Glomerular visceral epithelial cell (primary cell): ENCODE data around the gene USP33.
"Not testable (repeated sequence)": the region's sequence is repeated elsewhere in the genome, so short reads cannot be mapped to it uniquely, and the experiment has no call there.

Experiments
- DNase-seq: peaks from one replicate; pipeline ENCODE4 v3.0.0-alpha.2; 2016; ENCODE audit errors: extremely low spot score

The USP33 gene

GRCh38 chr1:77759071-77760028 lies at the start of gene USP33:
Gene USP33, minus strand, starts transcription at chr1:77759852. Its CDS starts 18,155 bp downstream, at chr1:77741697.
- DNase-seq, result peak; percentile 90

- DNase-seq, result no peak
These were observed 43.7 kb upstream of the USP33 start for GRCh38 chr1:77803371-77803770.

DNA sequence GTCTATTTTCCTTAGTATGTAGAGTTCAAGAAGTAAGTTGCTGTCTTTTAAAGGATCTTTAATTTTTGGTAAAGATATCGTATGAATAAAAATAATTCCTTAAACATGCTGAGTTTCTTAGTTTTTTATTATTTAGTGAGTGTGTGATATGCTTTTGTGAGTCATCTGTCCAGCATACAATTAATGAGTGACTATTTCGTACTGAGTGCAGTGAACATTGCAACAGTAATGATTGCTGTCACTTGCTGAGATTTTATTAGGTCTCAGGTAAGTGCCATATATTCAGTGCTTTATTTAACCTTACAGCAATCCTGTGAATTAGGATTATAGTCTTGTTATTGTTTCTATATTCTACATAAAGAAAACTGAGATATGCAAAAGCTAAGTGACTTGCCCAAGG lies 42.4 kb upstream of the USP33 start:
- DNase-seq, result no peak

GRCh38 chr1:77797991-77798390 lies 38.3 kb upstream of the USP33 start:
- DNase-seq, result no peak

DNA sequence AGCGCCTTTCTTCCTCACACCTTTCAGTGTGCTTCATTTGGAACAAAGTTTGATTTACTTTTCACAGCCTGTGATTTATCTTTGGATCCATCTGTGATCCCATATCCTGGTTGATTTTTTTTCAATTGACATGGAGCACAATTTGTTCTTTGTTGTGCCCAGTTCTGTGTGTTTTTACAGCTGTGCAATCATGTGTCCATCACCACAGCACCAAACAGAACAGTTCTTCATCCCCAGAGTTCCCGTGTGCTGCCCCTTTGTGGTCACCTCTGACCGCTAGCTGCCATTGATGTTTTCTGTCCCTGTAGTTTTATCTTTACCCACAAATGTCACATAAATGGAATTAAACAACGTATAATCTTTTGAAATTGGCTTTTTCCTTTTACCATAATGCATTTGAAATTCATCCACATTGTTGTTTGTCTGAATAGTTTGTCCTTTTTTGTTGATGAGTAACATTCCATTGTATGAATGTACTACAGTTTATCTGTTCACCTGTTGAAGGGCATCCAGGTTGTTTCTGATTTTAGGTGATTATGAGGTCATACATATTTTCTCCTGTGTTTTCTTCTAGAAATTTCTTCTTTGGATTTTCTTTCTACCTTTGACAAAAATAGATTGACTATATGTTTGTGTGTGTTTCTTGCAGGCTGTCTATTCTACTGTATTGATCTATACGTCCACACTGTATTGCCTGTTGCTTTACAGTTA lies 37.2 kb upstream of the USP33 start:
- DNase-seq, result no peak

DNA sequence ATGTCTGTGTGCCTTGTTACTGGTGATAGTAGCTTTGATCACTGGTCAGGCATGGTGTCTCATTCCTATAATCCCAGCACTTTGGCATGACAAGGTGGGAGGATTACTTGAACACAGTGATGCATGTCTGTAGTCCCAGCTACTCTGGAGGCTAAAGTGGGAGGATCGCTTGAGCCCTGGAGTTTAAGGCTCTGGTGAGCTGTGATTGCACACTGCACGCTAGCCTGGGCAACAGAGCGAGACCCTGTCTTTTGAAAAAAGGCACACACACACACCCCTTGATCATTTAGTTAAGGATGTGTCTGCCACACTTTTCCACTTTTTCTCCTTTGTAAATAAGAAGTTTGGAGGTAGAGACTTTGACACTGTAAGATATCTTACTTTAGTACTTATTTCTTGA lies 34.9 kb upstream of the USP33 start:
- no peak for DNase-seq

GRCh38 chr1:77786093-77786741 lies 26.6 kb upstream of the USP33 start:
- not testable (repeated sequence) for DNase-seq

- no peak for DNase-seq
These were observed 23.5 kb upstream of the USP33 start for GRCh38 chr1:77783141-77783540.

DNA sequence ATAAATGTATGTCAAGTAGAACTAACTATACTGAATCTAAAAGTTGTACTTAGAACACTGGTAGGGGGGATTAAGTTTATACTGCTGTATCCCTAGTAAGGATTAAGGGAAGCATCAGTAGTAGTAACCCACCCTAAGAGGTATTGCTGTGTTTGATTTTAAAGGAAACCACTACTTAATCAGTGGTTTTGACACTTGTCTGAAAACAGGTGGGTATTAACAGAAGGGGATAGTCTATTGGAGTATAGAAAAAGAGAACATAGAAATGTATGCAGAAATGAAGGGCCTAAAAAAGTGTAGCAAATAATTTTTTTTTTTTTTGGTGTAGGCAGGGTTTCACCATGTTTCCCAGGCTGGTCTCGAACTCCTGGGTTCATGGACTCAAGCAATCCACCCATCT lies 22.0 kb upstream of the USP33 start:
- no peak for DNase-seq

DNA sequence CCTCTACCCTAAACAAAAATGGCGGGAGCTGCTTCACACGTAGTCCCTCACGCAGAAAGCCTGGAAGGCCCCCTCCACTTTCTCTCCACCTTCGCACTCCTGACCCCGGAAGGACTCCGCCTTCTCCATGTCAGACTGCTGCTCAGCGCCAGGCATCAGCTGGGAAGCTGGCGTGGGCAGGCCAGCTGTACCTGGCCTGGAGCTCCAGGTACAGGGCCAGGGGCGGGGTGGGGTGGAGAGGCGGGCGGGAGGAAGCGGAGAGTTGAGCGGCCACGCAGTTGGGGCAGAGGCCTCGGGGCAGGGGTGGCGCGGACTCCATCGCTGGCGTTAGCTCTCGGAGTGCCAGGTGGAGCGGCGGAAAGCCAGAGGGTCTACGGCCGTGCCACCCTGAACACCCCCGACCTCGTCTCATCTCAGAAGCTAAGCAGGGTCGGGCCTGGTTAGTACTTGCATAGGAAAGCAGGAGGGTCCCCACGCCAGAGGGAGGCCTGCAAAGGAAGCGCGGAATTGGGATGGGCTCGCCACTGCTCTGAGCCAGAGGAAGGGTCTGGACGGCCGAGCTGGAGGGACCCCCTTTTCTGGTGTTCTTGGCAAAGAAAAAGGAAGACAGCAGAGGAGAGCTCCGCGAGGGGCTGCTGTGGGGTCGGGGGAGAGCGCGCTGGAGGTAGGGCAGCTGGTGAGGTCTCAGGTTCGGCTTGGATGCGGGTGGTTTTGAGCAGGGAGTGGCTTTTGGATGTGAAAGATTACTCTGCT lies 20.1 kb upstream of the USP33 start, which contains the start of gene MIGA1:
TSS of gene MIGA1 (plus strand) at position 121 of the 753 bp plus-strand sequence. CDS start 3,604 bp downstream, outside the sequence.
- DNase-seq, result peak; percentile 89

DNA sequence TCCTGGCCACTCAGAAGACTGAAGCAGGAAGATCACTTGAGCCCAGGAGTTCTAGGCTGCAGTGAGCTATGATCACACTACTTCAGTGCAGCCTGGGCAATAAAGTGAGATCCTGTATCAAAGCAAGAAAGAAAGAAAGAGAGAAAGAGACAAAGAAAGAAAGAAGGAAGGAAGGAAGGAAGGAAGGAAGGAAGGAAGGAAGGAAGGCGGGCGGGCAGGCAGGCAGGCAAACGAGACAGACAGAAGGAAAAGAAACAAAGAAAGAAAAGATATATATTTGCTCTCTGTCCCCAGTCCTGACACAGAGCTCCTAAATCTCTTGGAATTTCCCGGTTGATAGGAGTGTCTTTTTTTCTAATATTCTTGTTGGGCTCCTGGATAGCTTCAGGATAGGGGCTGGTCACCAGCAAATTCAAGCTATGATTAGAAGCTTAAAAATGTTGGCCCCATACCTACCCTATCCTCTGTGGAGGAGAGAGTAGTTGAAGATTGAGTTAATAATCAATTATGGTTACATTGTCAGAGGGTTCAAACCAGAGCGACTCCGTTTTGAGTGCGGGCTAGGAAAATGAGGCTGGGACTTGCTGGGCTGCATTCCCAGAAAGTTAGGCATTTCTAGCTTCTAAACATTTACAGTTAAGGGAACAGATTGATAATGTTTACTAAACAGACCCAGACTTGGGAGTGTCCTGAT lies 16.5 kb upstream of the USP33 start:
- DNase-seq, result no peak

DNA sequence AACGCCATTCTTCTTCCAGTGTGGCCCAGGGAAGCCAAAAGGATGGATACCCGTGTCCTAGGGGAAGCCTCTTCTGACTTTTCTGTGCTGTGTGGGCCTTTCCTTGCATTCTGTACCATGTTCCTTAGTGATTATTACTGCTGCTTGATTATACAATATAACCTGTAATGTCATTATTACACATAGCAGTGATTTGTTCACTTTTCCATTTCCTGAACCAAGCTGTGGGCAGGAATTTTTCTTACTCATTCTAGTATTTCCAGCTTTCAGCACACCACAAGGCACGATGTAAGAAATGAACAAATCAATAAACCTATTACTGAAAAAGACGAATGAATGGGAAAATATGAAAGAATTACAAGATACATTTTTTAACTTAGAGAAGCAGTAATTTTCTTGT lies 8.4 kb upstream of the USP33 start:
- no peak for DNase-seq

- peak; percentile 42 for DNase-seq
These were observed 2.4 kb upstream of the USP33 start for GRCh38 chr1:77762072-77762476.

DNA sequence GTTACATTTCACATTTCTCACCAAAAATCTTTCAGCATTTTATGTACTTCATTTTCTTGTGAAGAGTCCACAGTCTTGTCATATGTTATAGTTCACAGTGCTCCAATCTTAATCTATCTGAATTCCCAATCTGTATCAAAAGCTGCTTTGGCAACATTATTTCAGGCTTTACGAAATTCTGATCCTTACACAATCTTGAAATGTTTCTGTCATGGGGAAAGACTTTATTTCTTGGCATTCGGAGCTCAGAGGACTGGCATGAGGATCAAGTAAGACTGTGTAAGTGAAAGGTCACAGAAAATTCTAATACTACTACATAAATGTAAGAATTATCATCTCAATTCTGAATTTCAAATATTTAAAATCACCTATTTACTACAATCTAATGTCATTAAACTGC lies 2.0 kb downstream of the USP33 start:
- no peak for DNase-seq

GRCh38 chr1:77757066-77757584 lies 2.5 kb downstream of the USP33 start:
- DNase-seq, result no peak

DNA sequence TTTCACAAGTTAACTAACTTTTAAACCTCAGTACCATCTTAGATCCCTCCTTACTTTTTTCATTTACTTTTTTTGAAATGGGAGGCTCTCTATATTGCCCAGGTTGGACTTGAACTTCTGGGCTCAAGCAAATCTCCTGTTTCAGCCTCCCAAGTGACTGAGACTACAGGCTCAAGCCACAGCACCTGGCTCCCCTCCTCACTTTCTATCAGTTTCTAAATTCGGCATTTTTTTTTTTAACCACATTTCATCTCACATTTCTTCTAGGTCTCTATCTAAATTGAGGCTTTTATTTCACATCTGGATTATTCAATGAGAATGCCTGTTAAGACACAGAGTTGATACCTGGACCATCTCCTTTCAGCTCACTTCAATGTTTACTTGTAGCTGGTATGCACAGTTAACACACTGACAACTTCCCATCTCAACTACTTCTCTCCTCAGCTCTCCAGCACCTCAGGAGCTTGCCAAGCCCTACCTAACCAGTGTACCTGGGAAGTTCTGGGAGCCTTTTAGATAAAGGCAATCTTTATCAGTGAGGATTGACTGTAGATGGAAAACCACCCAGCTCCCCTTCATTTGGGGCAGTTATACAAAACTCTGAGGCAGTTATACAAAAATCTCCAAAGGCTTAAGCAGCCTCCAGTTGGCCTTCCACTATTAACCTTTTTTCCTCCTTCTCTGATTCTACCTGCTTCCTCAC lies 3.4 kb downstream of the USP33 start:
- DNase-seq, result no peak

- not testable (repeated sequence) for DNase-seq
These were observed 10.2 kb downstream of the USP33 start for GRCh38 chr1:77749489-77749888.

DNA sequence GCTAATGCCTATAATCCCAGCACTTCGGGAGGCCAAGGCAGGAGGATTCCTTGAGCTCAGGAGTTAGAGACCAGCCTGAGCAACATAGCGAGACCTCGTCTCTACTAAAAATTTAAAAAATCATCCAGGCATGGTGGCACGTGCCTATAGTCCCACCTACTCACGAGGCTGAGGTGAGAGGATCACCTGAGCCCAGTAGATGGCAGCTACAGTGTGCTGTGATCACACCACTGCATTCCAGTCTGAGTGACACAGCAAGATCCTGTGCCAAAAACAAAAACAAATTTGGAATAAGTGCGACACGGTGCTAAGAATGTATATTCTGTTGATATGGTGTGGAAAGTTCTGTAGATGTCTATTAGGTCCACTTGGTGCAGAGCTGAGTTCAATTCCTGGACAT lies 15.1 kb downstream of the USP33 start:
- no peak for DNase-seq

DNA sequence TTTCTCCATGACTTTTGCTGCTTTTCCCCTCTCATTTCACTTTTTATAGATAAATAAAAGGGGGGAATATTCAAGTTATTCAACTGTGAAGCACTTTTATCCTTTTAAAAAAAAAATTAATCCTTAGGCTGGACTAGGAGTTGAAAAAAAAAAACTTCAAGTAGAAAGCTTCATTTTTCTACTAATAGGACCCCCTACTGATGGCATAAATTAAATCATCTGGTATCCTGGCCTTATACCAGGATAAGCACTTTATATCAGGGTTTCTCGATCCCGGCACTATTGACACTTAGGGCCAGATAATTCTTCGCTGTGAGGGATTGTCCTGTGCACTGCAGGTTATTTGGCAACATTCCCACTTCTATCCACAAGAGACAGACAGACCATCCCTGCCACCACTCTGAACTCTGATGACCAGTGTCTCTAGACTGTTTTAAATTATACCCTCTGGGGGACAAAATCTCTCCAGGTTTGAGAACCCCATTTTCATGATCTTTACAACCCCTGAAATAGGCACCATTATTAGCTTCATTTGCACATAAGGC lies 17.6 kb downstream of the USP33 start:
- DNase-seq, result no peak

GRCh38 chr1:77741316-77741715 lies 18.3 kb downstream of the USP33 start:
- no peak for DNase-seq
